H1 (cell line): ENCODE data around the gene DCUN1D3. TPM values are rescaled to one million over a fixed set of nuclear protein-coding genes. Genes with fewer than 3 reads are reported as not detected.

Source experiments
- NANOG ChIP-seq: IDR thresholded peaks from 2 replicates; pipeline ENCODE4 v1.6.1; 2011; ENCODE audit warnings: low read length, low read depth, mild to moderate bottlenecking, inconsistent platforms; ENCODE audit not compliant: insufficient read depth, poor library complexity, severe bottlenecking
- POLR2AphosphoS5 ChIP-seq: IDR thresholded peaks from 2 replicates; pipeline ENCODE4 v1.6.1; 2011; ENCODE audit warnings: low read depth, low read length
- TBP ChIP-seq: IDR thresholded peaks from 2 replicates; pipeline ENCODE4 v1.6.1; 2011; ENCODE audit warnings: low read depth, low read length, improper control_type of control experiment
- polyA plus RNA-seq, 7 experiments: library from polyadenylated mRNA; depleted of rRNA in 3 of 7; stranded (reverse) in 5 of 7; unstranded in 2 of 7; fragments of >200 nt in 5 of 7; fragments of 200-250 nt in 2 of 7; gene quantifications; 1 replicate in 5 of 7; 2 replicates in 1 of 7; 4 replicates in 1 of 7; pipeline versions ENCODE4 v1.2.1 to v1.2.3, GENCODE V29; 2011 to 2013; ENCODE audit warnings: missing spikeins in 2 of 7, mixed read lengths in 2 of 7
- total RNA-seq: library from RNA; stranded (reverse); fragmentation: NEBNext Ultra II Directional; extraction: Animal tissue kit (Norgen Biotek cat#: 25700); gene quantifications from 2 replicates; pipeline ENCODE4 v1.2.1, GENCODE V29; 2021

DCUN1D3 gene
- total and polyA plus RNA-seq, 2 of the 8 experiments (the other 6 are each of a cell fraction or from before 2014, with no cell fraction given), result 3.5 to 18.2 TPM

GRCh38 chr16:20931066-20931600, 31.0 kb upstream of the DCUN1D3 start (continued):
- TF ChIP-seq NANOG (no peak), POLR2AphosphoS5 (no peak), TBP (no peak)
